GM18505 (cell line): Measurements from ENCODE around the gene SPON1.

ENCODE experiments used
- ATAC-seq: cut with Tn5 transposase; IDR thresholded peaks from one replicate; pipeline ENCODE4 v1.9.1; 2021; ENCODE audit not compliant: unreplicated experiment
- POLR2A ChIP-seq: IDR thresholded peaks from 4 replicates; pipeline ENCODE4 v1.6.1; 2011; ENCODE audit warnings: borderline replicate concordance; ENCODE audit not compliant: insufficient read depth, insufficient read length; ENCODE audit errors: extremely low read depth

SPON1 gene

GRCh38 chr11:14255238-14255534, 292.7 kb downstream of the SPON1 start:
- no peak for ATAC-seq
- no peak for TF ChIP-seq POLR2A

- TF ChIP-seq POLR2A = no peak
- ATAC-seq = no peak
These were observed 295.9 kb downstream of the SPON1 start for GRCh38 chr11:14258221-14258935.

DNA sequence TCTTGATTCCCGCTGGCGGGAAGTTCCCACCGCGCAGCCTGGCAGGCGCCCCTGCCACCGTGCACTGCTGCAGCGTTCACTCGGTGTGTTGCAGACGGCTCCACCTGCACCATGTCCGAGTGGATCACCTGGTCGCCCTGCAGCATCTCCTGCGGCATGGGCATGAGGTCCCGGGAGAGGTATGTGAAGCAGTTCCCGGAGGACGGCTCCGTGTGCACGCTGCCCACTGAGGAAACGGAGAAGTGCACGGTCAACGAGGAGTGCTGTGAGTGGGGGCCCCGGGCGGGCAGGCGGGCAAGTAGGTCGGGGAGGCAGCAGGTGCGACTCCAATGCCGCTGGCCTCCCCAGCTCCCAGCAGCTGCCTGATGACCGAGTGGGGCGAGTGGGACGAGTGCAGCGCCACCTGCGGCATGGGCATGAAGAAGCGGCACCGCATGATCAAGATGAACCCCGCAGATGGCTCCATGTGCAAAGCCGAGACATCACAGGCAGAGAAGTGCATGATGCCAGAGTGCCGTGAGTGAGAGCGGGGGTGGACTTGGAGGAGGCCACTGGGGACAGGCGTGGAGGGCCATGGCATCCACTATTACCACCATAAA, 296.8 kb downstream of the SPON1 start:
- ATAC-seq = no peak
- TF ChIP-seq POLR2A = no peak

GRCh38 chr11:14259878-14260277, 297.4 kb downstream of the SPON1 start:
- ATAC-seq = no peak
- TF ChIP-seq POLR2A = no peak

GRCh38 chr11:14261066-14261465, 298.5 kb downstream of the SPON1 start:
- no peak for TF ChIP-seq POLR2A
- ATAC-seq = no peak

DNA sequence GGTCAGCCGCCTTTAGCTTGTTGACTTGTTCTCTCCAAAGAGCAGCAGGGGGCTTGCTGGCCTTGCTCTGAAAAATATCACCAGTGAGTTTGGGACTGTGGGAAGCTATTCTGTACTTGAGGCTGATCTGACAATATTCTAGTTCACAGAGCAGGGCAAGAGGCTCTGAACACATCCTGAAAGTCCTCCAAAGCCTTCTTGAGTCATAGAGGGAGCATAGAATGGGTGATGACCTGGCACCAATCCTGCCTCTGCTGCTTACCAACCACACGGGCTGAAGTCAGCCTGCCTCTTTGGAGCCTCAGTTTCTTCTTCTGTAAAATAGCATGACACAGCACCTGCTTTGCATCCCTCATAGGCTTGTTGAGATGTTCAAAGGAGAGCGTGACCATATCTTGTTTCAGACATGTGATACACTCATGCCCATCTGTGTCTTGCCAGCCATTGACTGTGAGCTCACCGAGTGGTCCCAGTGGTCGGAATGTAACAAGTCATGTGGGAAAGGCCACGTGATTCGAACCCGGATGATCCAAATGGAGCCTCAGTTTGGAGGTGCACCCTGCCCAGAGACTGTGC, 299.8 kb downstream of the SPON1 start:
- no peak for TF ChIP-seq POLR2A
- ATAC-seq = no peak

DNA sequence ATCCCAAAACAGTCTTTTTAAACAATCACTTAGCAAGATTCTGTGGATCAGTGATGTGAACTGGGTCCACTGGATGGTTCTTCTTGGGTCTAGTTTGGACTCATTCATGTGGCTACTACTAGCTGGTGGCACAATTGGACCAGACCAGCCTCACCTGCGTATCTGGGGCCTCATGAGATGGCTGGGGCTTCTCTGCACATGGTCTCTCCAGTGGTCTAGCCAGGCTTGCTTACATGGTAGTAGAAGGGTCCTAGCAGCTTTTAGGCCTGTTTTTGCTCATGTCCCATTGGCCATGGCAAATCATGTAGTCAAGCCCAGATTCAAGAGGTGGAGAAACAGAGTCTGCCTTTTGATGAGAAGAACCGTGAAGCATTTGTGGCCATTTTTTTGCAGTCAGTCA, 302.4 kb downstream of the SPON1 start:
- no peak for ATAC-seq
- TF ChIP-seq POLR2A = no peak

DNA sequence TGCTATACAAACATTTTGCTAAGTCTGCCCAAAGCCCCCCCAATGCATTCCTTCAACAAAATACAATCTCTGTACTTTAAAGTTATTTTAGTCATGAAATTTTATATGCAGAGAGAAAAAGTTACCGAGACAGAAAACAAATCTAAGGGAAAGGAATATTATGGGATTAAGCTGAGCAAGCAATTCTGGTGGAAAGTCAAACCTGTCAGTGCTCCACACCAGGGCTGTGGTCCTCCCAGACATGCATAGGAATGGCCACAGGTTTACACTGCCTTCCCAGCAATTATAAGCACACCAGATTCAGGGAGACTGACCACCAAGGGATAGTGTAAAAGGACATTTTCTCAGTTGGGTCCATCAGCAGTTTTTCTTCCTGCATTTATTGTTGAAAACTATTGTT, 304.1 kb downstream of the SPON1 start:
- no peak for TF ChIP-seq POLR2A
- no peak for ATAC-seq

GRCh38 chr11:14267861-14268635, 305.5 kb downstream of the SPON1 start:
- ATAC-seq = no peak
- no peak for TF ChIP-seq POLR2A

- no peak for TF ChIP-seq POLR2A
- no peak for ATAC-seq
These were observed 307.4 kb downstream of the SPON1 start for GRCh38 chr11:14269692-14270573.

GRCh38 chr11:14270690-14271542, 308.4 kb downstream of the SPON1 start:
- no peak for TF ChIP-seq POLR2A

GRCh38 chr11:14273895-14274294, 311.4 kb downstream of the SPON1 start:
- TF ChIP-seq POLR2A = no peak

More at GRCh38 chr11:14270690-14271542, 308.4 kb downstream of the SPON1 start:
- ATAC-seq = no peak

More at GRCh38 chr11:14273895-14274294, 311.4 kb downstream of the SPON1 start:
- ATAC-seq = no peak
